ENCODE data around the gene NDUFAF5. TPM values are rescaled to one million over a fixed set of nuclear protein-coding genes. Genes with fewer than 3 reads are reported as not detected.

The NDUFAF5 gene
- total RNA-seq, 3 donors from 2014 or later, result 27.4 to 41.5 (median 40.6) TPM

DNA sequence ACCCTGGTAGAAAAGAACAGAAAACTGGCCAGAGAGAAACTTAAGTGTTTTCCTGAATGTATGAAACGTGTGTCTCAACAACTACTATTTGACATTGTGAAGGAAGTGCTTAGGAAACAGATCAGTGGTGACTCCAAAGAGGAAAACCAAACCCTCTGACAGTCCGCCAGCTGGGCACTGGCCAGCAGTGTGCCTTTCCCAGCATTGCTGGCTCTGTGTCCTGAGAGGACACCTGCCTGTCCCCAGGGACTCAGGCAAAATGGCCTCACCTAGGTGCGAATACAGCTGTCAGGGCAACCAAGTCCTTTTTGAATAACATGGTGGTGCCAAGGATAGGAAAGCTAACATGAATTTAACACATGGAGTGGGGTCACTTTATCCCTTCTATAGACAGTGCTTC is 72.5 kb downstream of the NDUFAF5 start:
- intact Hi-C loops (cut with DNase I, micrococcal nuclease), result no loop called here
- DNase-seq (no peak), ATAC-seq (no peak)

DNA sequence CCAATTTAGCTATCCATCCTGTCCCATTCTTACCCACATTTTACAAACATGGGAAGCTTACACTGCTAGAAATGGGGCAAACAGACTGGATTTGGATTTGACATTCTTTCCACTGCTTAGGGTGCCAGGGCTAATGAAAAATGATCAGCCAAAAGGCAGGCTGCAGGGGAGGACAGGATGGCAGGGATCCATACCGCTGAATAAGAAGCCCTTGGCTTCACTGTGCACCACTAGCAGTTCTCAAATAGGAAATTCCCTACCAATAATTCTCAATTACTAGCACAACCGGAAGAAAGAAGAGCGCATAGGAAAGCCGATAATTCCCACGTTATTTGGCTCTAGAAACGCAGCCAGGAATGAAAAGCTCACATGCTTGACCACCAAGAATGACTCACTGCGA is 73.1 kb downstream of the NDUFAF5 start:
- no peaks in the 10 kb centered on the region for H3K9me3 ChIP-seq
- TF ChIP-seq, protein P1, sequence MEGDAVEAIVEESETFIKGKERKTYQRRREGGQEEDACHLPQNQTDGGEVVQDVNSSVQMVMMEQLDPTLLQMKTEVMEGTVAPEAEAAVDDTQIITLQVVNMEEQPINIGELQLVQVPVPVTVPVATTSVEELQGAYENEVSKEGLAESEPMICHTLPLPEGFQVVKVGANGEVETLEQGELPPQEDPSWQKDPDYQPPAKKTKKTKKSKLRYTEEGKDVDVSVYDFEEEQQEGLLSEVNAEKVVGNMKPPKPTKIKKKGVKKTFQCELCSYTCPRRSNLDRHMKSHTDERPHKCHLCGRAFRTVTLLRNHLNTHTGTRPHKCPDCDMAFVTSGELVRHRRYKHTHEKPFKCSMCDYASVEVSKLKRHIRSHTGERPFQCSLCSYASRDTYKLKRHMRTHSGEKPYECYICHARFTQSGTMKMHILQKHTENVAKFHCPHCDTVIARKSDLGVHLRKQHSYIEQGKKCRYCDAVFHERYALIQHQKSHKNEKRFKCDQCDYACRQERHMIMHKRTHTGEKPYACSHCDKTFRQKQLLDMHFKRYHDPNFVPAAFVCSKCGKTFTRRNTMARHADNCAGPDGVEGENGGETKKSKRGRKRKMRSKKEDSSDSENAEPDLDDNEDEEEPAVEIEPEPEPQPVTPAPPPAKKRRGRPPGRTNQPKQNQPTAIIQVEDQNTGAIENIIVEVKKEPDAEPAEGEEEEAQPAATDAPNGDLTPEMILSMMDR (IDR thresholded peaks at IDR 0.05), result no peak
- H3K4me1 ChIP-seq (ENCODE audit: low read depth), result no peaks in the 10 kb centered on the region
- DNase-seq (no peak), ATAC-seq (no peak)
- intact Hi-C loops (cut with DNase I, micrococcal nuclease), result no loop called here
- no peak overlapping the region for H3K4me3 ChIP-seq
- H3K36me3 ChIP-seq (ENCODE audit: low read depth), result no peaks in the 10 kb centered on the region

More for the DNA sequence above, 72.5 kb downstream of the NDUFAF5 start:
- TF ChIP-seq, protein P1 (IDR thresholded peaks at IDR 0.05), result no peak
- Histone ChIP-seq H3K4me3 (no peak overlapping the region), H3K36me3 (ENCODE audit: low read depth) (no peaks in the 10 kb centered on the region), H3K9me3 (no peaks in the 10 kb centered on the region), H3K4me1 (ENCODE audit: low read depth) (no peaks in the 10 kb centered on the region)

DNA sequence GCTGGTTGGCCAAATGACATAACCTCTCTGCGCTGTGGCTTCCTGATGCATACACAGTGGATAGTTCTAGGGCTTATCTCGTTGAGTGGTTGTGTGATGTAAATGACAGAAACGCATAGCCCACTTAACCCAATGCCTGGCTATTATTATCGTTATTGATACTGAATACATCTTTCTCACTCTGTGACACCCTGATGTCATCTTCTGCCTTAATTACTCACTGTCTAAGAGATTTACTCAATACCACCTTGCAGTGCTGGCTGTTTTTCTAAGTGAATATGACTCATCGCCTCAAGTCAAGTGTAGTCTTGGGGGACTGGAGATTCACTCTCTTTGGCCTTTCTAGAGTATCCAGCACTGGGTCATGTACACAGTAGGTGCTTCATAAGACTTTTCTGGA is 73.6 kb downstream of the NDUFAF5 start:
- Histone ChIP-seq H3K4me3 (no peak overlapping the region), H3K4me1 (ENCODE audit: low read depth) (no peaks in the 10 kb centered on the region), H3K36me3 (ENCODE audit: low read depth) (no peaks in the 10 kb centered on the region), H3K9me3 (no peaks in the 10 kb centered on the region)
- intact Hi-C loops (cut with DNase I, micrococcal nuclease), result no loop called here
- TF ChIP-seq, protein P1 (IDR thresholded peaks at IDR 0.05), result no peak
- no peak for DNase-seq
- no peak for ATAC-seq

DNA sequence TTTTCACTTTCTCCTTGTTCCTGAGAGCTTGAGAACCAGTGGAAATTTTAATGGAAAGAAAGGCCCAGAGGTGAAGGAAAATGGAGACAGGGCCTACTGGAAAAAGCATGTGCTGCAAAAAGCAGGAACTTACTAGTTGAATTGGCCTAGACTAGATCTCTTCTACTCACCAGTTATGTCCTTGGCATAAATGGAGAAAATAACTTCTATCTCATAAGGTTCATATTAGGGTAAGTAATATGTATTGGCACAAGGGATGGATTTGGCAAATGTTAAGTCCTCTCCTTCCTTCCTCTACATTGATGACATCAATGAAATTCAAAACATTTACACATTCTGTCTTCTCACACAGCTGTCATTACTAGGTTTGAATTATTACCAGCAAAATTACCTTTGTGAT is 74.0 kb downstream of the NDUFAF5 start:
- Histone ChIP-seq H3K4me3 (no peak overlapping the region), H3K9me3 (no peaks in the 10 kb centered on the region), H3K4me1 (ENCODE audit: low read depth) (no peaks in the 10 kb centered on the region), H3K36me3 (ENCODE audit: low read depth) (no peaks in the 10 kb centered on the region)
- no peak for ATAC-seq
- TF ChIP-seq, protein P1 (IDR thresholded peaks at IDR 0.05), result no peak
- no peak for DNase-seq
- intact Hi-C loops (cut with DNase I, micrococcal nuclease), result no loop called here

DNA sequence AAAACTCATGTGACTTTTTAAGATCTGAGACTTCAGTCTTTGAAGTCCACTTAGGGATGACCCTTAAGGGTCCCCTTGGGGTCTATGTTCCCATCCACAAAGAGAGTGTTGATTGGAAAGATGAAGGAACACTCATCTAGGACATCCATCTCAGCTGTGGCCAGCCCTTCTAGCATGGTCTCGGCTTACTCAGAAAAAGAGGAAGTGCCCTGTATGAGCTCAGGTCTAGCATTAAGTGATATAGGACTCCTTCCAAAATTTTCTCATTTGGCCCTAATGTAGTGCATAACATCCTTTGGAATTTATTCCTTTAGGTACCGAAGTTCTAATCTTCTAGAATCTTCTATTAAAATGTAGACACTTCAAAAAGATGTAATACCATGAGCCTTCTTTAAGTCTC is 77.4 kb downstream of the NDUFAF5 start:
- ATAC-seq (no peak), DNase-seq (no peak)
- intact Hi-C loops (cut with DNase I, micrococcal nuclease), result no loop called here
- Histone ChIP-seq H3K4me3 (no peak overlapping the region), H3K4me1 (ENCODE audit: low read depth) (no peaks in the 10 kb centered on the region), H3K36me3 (ENCODE audit: low read depth) (no peaks in the 10 kb centered on the region), H3K9me3 (no peaks in the 10 kb centered on the region)
- TF ChIP-seq, protein P1 (IDR thresholded peaks at IDR 0.05), result no peak

DNA sequence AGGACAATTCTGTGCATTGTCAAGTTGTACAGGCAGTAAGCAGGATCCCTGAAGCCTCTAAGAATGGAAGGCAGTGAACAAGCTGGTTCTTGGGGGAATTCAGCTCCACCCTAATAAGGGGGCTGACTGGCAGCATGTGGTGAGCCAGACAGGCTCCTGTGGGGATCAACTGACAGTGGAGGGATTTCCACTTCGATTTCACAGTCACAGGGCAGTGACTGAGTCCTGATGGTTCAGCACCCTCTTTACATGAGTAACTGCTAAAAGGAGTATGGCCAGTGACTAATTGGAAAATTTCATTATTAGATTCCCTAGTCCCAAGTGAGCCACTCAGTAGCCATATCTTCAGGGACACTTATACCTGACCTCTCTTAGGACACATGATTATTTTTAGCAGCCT is 78.4 kb downstream of the NDUFAF5 start:
- DNase-seq (no peak), ATAC-seq (no peak)
- intact Hi-C loops (cut with DNase I, micrococcal nuclease), result no loop called here

More for the DNA sequence above, 78.4 kb downstream of the NDUFAF5 start:
- Histone ChIP-seq H3K4me3 (no peak overlapping the region), H3K9me3 (no peaks in the 10 kb centered on the region), H3K36me3 (ENCODE audit: low read depth) (no peaks in the 10 kb centered on the region), H3K4me1 (ENCODE audit: low read depth) (no peaks in the 10 kb centered on the region)
- TF ChIP-seq, protein P1 (IDR thresholded peaks at IDR 0.05), result no peak

All from mucosa of descending colon (tissue), 3 donors.